Measurements from ENCODE around the gene ERC2. TPM values are rescaled to one million over a fixed set of nuclear protein-coding genes. Genes with fewer than 3 reads are reported as not detected.

Gene ERC2
- total and polyA plus RNA-seq, 9 donors, result 1.2 to 9.4 (median 5.4) TPM

DNA sequence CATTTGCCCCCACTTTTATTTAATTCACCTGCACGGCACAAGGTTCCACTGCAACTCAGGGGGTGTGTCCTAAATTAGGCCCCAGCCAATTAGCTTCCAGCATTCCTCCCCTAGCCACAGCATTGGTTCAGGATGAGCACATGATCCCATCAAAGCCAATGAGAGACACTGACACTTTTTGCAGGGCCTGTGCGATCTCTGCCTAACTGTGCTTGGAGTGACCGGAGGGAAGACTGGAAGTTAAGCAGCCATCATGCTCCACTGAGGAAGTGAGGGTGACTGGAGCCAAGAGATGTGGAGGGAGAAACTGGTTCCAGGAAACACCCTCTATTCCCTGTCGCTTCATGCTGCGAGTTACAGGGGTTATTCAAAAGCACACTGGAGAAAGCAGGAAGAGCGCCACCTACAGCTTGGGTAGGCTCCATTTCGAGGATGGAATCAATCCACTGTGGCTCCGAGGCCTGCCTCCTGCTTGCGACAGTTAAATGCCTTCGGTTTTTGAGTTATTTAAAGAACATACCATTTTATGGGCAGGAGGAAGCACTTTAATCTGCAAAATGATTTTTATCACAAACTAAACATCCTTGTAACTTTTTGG lies 858.9 kb downstream of the ERC2 start:
- Histone ChIP-seq H3K4me1 (ENCODE audit: insufficient read depth) (no peaks in the 10 kb centered on the region), H3K36me3 (no peaks in the 10 kb centered on the region), H3K4me3 (no peak overlapping the region), H3K27me3 (no peaks in the 10 kb centered on the region), H3K27ac (no peak overlapping the region), H3K9me3 (no peaks in the 10 kb centered on the region)
- intact Hi-C loops (cut with DNase I), result no loop called here
- TF ChIP-seq, protein P1, sequence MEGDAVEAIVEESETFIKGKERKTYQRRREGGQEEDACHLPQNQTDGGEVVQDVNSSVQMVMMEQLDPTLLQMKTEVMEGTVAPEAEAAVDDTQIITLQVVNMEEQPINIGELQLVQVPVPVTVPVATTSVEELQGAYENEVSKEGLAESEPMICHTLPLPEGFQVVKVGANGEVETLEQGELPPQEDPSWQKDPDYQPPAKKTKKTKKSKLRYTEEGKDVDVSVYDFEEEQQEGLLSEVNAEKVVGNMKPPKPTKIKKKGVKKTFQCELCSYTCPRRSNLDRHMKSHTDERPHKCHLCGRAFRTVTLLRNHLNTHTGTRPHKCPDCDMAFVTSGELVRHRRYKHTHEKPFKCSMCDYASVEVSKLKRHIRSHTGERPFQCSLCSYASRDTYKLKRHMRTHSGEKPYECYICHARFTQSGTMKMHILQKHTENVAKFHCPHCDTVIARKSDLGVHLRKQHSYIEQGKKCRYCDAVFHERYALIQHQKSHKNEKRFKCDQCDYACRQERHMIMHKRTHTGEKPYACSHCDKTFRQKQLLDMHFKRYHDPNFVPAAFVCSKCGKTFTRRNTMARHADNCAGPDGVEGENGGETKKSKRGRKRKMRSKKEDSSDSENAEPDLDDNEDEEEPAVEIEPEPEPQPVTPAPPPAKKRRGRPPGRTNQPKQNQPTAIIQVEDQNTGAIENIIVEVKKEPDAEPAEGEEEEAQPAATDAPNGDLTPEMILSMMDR (IDR thresholded peaks at IDR 0.05), result no peak
- TF ChIP-seq EP300 (IDR thresholded peaks at IDR 0.05), result no peak
- no peak for TF ChIP-seq POLR2A (IDR thresholded peaks at IDR 0.05)
- DNase-seq, result no peak
- 86 to 95% (median 87%) methylated on average over 10 of the region's 10 CpGs for WGBS, 3 donors

DNA sequence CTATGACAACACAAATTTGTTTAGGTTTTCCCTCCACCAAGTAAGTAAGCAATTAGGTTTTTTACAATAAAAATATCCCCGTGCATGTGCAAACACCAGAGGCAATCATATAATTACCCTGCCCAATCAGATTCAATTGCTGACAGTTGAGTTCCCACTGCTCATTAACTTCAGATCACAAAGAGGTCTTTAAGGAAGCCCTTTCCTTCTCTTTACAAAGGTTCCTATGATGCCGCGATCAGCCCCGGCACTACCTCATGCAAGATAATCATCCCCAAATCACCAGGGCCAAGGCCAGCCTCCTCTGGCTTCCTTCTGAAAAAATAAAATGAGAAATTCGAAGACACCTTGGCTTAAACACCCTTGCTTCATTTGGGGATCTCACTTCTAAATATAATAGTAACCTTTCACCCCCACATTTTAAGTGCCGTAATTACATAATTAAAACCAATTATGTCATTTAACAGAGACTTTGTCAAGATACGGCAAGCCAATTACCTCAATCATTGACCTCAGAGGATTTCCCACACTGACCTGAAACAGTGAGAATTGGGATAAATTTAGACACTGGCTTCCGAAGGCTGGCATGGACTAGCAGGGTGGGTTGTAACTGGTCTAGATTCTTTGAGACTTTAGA lies 859.8 kb downstream of the ERC2 start:
- DNase-seq, result no peak
- H3K4me1 ChIP-seq (ENCODE audit: insufficient read depth), result no peaks in the 10 kb centered on the region
- WGBS, 3 donors, result 91 to 94% (median 93%) methylated on average over 8 of the region's 8 CpGs
- H3K4me3 ChIP-seq, result no peak overlapping the region
- no peaks in the 10 kb centered on the region for H3K27me3 ChIP-seq
- H3K27ac ChIP-seq, result no peak overlapping the region
- intact Hi-C loops (cut with DNase I), result no loop called here
- H3K9me3 ChIP-seq, result no peaks in the 10 kb centered on the region
- TF ChIP-seq EP300 (IDR thresholded peaks at IDR 0.05) (no peak), POLR2A (IDR thresholded peaks at IDR 0.05) (no peak)
- TF ChIP-seq, protein P1 (IDR thresholded peaks at IDR 0.05), result no peak
- H3K36me3 ChIP-seq, result no peaks in the 10 kb centered on the region

DNA sequence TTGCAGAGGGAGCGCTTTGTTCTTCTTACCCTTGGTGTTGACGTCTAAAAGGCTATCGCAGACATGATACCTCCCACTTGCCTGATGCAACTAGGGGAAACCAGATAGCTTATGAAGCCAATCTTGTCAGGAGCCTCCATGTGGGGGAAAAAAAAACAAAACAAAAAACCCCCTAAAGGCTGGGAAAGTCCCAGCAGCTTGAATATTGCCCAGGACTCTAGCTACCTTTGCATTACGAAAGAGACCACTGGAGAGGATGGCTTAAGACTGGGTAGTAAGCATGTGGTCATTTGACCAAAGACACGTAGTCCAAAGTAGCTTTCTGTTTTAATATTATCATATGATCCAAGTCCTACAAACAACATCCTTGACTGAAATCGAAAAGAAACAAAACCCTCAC lies 860.4 kb downstream of the ERC2 start:
- intact Hi-C loops (cut with DNase I), result no loop called here

DNA sequence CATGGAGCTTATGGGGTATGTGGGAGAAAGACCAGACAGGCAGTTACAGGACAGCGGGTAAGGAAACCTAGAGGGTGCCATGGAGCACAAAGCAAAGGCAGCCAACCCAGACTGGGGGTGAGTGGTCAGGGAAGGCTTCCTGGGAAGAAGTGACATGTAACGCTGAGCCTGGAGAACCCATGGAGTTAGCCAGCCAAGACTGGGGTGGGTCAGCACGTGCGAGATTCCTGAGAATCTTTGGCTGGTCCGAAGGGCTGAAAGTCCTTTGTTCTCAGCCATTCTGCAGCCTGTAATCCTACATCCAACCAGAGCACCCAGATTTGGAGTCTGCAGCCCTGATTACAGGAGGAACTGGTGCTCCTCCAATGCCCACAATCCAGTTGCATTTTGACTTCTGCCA lies 861.1 kb downstream of the ERC2 start:
- Histone ChIP-seq H3K36me3 (no peaks in the 10 kb centered on the region), H3K27me3 (no peaks in the 10 kb centered on the region), H3K4me1 (ENCODE audit: insufficient read depth) (no peaks in the 10 kb centered on the region), H3K9me3 (no peaks in the 10 kb centered on the region), H3K27ac (no peak overlapping the region), H3K4me3 (no peak overlapping the region)
- no peak for TF ChIP-seq EP300 (IDR thresholded peaks at IDR 0.05)
- TF ChIP-seq, protein P1 (IDR thresholded peaks at IDR 0.05), result no peak
- TF ChIP-seq POLR2A (IDR thresholded peaks at IDR 0.05), result no peak
- intact Hi-C loops (cut with DNase I), result no loop called here
- no peak for DNase-seq
- 87 to 94% (median 92%) methylated on average over 5 of the region's 5 CpGs for whole genome bisulfite sequencing, 3 donors

More for the DNA sequence above, 860.4 kb downstream of the ERC2 start:
- Histone ChIP-seq H3K9me3 (no peaks in the 10 kb centered on the region), H3K4me3 (no peak overlapping the region), H3K27ac (no peak overlapping the region), H3K36me3 (no peaks in the 10 kb centered on the region), H3K4me1 (ENCODE audit: insufficient read depth) (no peaks in the 10 kb centered on the region), H3K27me3 (no peaks in the 10 kb centered on the region)
- DNase-seq, result no peak
- TF ChIP-seq POLR2A (IDR thresholded peaks at IDR 0.05) (no peak), EP300 (IDR thresholded peaks at IDR 0.05) (no peak)
- TF ChIP-seq, protein P1 (IDR thresholded peaks at IDR 0.05), result no peak
- WGBS, 3 donors, result 90 to 94% (median 91%) methylated on average over 6 of the region's 6 CpGs

All from ovary (tissue), 9 donors.